GM12872 (cell line): ENCODE results near the gene EMP3.
A peak's percentile ranks its signal among the peaks of the same experiment; 100 is the strongest.

Source experiments
- CTCF ChIP-seq: IDR thresholded peaks from 3 replicates; pipeline ENCODE4 v1.5.1; 2011; ENCODE audit warnings: low read depth, mild to moderate bottlenecking, low read length, moderate library complexity; ENCODE audit not compliant: insufficient read depth

Gene EMP3

GRCh38 chr19:48332662-48333466, 7.5 kb downstream of the EMP3 start:
- no peak for TF ChIP-seq CTCF

- TF ChIP-seq CTCF = peak; percentile 90
These were observed 8.4 kb downstream of the EMP3 start for GRCh38 chr19:48333467-48334384.

- TF ChIP-seq CTCF = no peak
These were observed 13.0 kb downstream of the EMP3 start for GRCh38 chr19:48338253-48338755.

- no peak for TF ChIP-seq CTCF
These were observed 13.6 kb downstream of the EMP3 start for GRCh38 chr19:48338802-48339503.

- TF ChIP-seq CTCF = no peak
These were observed 15.6 kb downstream of the EMP3 start for GRCh38 chr19:48340995-48341394.

GRCh38 chr19:48341515-48342413, 16.4 kb downstream of the EMP3 start:
- TF ChIP-seq CTCF = no peak
